Caco-2 (cell line): ENCODE measurements around the gene SAG. TPM values are rescaled to one million over a fixed set of nuclear protein-coding genes. Genes with fewer than 3 reads are reported as not detected.
"Not testable (repeated sequence)": the region's sequence is repeated elsewhere in the genome, so short reads cannot be mapped to it uniquely, and the experiment has no call there.

Source experiments
- BruUV-seq: library from RNA; stranded (reverse); fragments of 400-500 nt; replicated peaks from 2 replicates; lab custom pipeline; 2021; lab: Mats Ljungman, UMichigan
- CTCF ChIA-PET: fragments of 300-600 bp; sonication (Branson Sonifier 250); formaldehyde crosslinking; loops from one replicate; lab custom pipeline; 2022; ENCODE audit warnings: antibody characterized with exemption; lab: Charles Lee
- POLR2A ChIA-PET: fragments of 300-600 bp; sonication (Branson Sonifier 250); formaldehyde crosslinking; loops from one replicate; lab custom pipeline; 2022; ENCODE audit warnings: antibody characterized with exemption; lab: Charles Lee
- DNase-seq, 2 experiments: peaks; one replicate each; pipeline versions ENCODE4 v3.0.0 to v3.0.0-alpha.2; 2020 to 2022
- H3K27me3 ChIP-seq: replicated peaks from 2 replicates; pipeline ENCODE4 v1.6.0; 2011; ENCODE audit warnings: low read length; ENCODE audit not compliant: control insufficient read depth, insufficient read depth
- H3K36me3 ChIP-seq: 2 replicates; pipeline ENCODE4 v1.5.1; 2011; ENCODE audit warnings: low read length; ENCODE audit not compliant: control insufficient read depth, insufficient read depth
- H3K4me1 ChIP-seq: fragments of 250-450 bp; sonication (Bioruptor Pico); 2 replicates; pipeline ENCODE4 v1.5.1; 2020; ENCODE audit warnings: mild to moderate bottlenecking
- H3K4me3 ChIP-seq: 2 replicates; pipeline ENCODE4 v1.5.1; 2011; ENCODE audit warnings: low read depth, mild to moderate bottlenecking, control low read depth, low read length
- H3K9me3 ChIP-seq: fragments of 250-450 bp; sonication (Bioruptor Pico); 2 replicates; pipeline ENCODE4 v1.5.1; 2020; ENCODE audit warnings: mild to moderate bottlenecking, moderate library complexity
- H3K27ac Mint-ChIP-seq: one replicate; pipeline ENCODE4 v1.8.0; 2022; ENCODE audit warnings: mixed read lengths; ENCODE audit not compliant: unreplicated experiment
- H3K27me3 Mint-ChIP-seq: one replicate; pipeline ENCODE4 v1.8.0; 2022; ENCODE audit warnings: mixed read lengths; ENCODE audit not compliant: insufficient read depth, unreplicated experiment
- H3K36me3 Mint-ChIP-seq: one replicate; pipeline ENCODE4 v1.8.0; 2022; ENCODE audit warnings: mild to moderate bottlenecking, mixed read lengths; ENCODE audit not compliant: insufficient read depth, unreplicated experiment
- H3K4me1 Mint-ChIP-seq: one replicate; pipeline ENCODE4 v1.8.0; 2022; ENCODE audit warnings: low read depth, mixed read lengths; ENCODE audit not compliant: unreplicated experiment
- H3K4me3 Mint-ChIP-seq: one replicate; pipeline ENCODE4 v1.8.0; 2022; ENCODE audit warnings: mild to moderate bottlenecking, moderate library complexity, mixed read lengths; ENCODE audit not compliant: unreplicated experiment
- H3K9me3 Mint-ChIP-seq: one replicate; pipeline ENCODE4 v1.8.0; 2022; ENCODE audit warnings: mixed read lengths; ENCODE audit not compliant: unreplicated experiment
- CTCF ChIP-seq, 2 experiments: fragments of 200-600 bp in 1 of 2; IDR thresholded peaks; 1 replicate in 1 of 2; 2 replicates in 1 of 2; pipeline versions ENCODE4 v1.5.1 to v1.8.0; 2011 to 2022; ENCODE audit warnings: antibody characterized with exemption in 1 of 2, control low read depth in 1 of 2, inconsistent platforms in 1 of 2, low read depth in 1 of 2, low read length in 1 of 2, mild to moderate bottlenecking in 1 of 2, moderate library complexity in 1 of 2; ENCODE audit not compliant: insufficient read depth in 1 of 2, severe bottlenecking in 1 of 2, unreplicated experiment in 1 of 2
- intact Hi-C: fragments of 100-400 bp; cut with micrococcal nuclease; formaldehyde crosslinking; loops from one replicate; pipeline ENCODE4 v1.10.0; 2022; ENCODE audit not compliant: unreplicated experiment
- total RNA-seq: library from RNA; stranded (reverse); gene quantifications from 2 replicates; pipeline ENCODE4 v1.2.3, GENCODE V29; 2022

Gene SAG
- total RNA-seq, 1 experiment from 2014 or later, result not detected

DNA sequence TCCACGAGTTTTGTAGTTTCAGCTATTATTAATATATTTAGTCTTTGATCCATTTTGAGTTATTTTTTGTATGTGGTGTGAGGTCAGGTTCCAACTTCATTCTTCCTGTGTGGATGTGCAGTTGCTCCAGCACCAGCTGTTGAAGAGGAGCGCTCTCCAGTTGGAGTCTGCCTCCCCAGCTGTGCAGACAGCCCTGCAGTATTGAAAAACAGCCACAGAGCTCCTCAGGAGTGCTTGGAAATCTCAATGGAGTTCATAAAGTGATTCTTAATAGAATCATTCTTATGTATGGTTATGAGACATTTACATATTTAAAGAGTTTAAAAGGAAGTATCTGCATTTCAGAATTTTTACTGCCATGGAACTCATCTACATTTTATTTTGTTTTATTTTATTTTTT, 64.0 kb downstream of the SAG start:
- Histone ChIP-seq H3K4me1 (no peaks in the 10 kb centered on the region), H3K4me3 (no peak overlapping the region), H3K9me3 (no peaks in the 10 kb centered on the region), H3K27me3 (no peaks in the 10 kb centered on the region), H3K36me3 (no peaks in the 10 kb centered on the region)
- Mint-ChIP-seq H3K36me3 (peaks cover 63% of the 10 kb centered on the region), H3K27ac (no peak overlapping the region), H3K4me3 (no peak overlapping the region), H3K27me3 (no peaks in the 10 kb centered on the region), H3K9me3 (no peaks in the 10 kb centered on the region), H3K4me1 (peaks cover 10% of the 10 kb centered on the region)
- no peak for TF ChIP-seq CTCF (IDR thresholded peaks at IDR 0.05; ENCODE audit: insufficient read depth in 1 of 2, low read depth in 1 of 2, low read length in 1 of 2, severe bottlenecking in 1 of 2, unreplicated experiment in 1 of 2)
- POLR2A ChIA-PET, result no interaction called here
- no TSS peak for BruUV-seq
- intact Hi-C loops, result no loop called here
- CTCF ChIA-PET, result no interaction called here
- no peak for DNase-seq

- Mint-ChIP-seq H3K27ac (no peak overlapping the region), H3K27me3 (no peaks in the 10 kb centered on the region), H3K4me1 (peaks cover 10% of the 10 kb centered on the region), H3K36me3 (peaks cover 64% of the 10 kb centered on the region), H3K4me3 (no peak overlapping the region), H3K9me3 (no peaks in the 10 kb centered on the region)
- TF ChIP-seq CTCF (IDR thresholded peaks at IDR 0.05; ENCODE audit: insufficient read depth in 1 of 2, low read depth in 1 of 2, low read length in 1 of 2, severe bottlenecking in 1 of 2, unreplicated experiment in 1 of 2), result no peak
- H3K4me1 ChIP-seq, result no peaks in the 10 kb centered on the region
- POLR2A ChIA-PET, result no interaction called here
- H3K4me3 ChIP-seq, result no peak overlapping the region
- DNase-seq, result no peak
- H3K27me3 ChIP-seq, result no peaks in the 10 kb centered on the region
- no peaks in the 10 kb centered on the region for H3K9me3 ChIP-seq
- H3K36me3 ChIP-seq, result no peaks in the 10 kb centered on the region
- intact Hi-C loops, result no loop called here
- BruUV-seq, result no TSS peak
- CTCF ChIA-PET, result no interaction called here
Measured at GRCh38 chr2:233372855-233373254, 65.2 kb downstream of the SAG start.

- no peak for DNase-seq
Measured at GRCh38 chr2:233373316-233373715, 65.7 kb downstream of the SAG start.

GRCh38 chr2:233374776-233375175, 67.2 kb downstream of the SAG start:
- H3K9me3 ChIP-seq, POLR2A ChIA-PET, H3K4me1 ChIP-seq, intact Hi-C loops, H3K36me3 ChIP-seq, DNase-seq, H3K4me3 ChIP-seq, H3K27ac Mint-ChIP-seq, H3K4me3 Mint-ChIP-seq, CTCF ChIA-PET, H3K27me3 Mint-ChIP-seq, H3K9me3 Mint-ChIP-seq, BruUV-seq, H3K27me3 ChIP-seq: not testable (repeated sequence)
- H3K4me1 Mint-ChIP-seq, result peaks cover 10% of the 10 kb centered on the region
- peaks cover 51% of the 10 kb centered on the region for H3K36me3 Mint-ChIP-seq

More at GRCh38 chr2:233373316-233373715, 65.7 kb downstream of the SAG start:
- Mint-ChIP-seq H3K27me3 (no peaks in the 10 kb centered on the region), H3K4me3 (no peak overlapping the region), H3K36me3 (peaks cover 60% of the 10 kb centered on the region), H3K27ac (no peak overlapping the region), H3K4me1 (peaks cover 10% of the 10 kb centered on the region), H3K9me3 (no peaks in the 10 kb centered on the region)
- no peak overlapping the region for H3K4me3 ChIP-seq
- no TSS peak for BruUV-seq
- H3K9me3 ChIP-seq, result no peaks in the 10 kb centered on the region
- POLR2A ChIA-PET, result interaction anchor here (0.6 kb wide), 1 partner anchor 49 kb away, joined by 4 read pairs; no protein-coding TSS in a partner anchor
- TF ChIP-seq CTCF (IDR thresholded peaks at IDR 0.05; ENCODE audit: insufficient read depth in 1 of 2, low read depth in 1 of 2, low read length in 1 of 2, severe bottlenecking in 1 of 2, unreplicated experiment in 1 of 2), result no peak
- intact Hi-C loops, result no loop called here
- H3K36me3 ChIP-seq, result no peaks in the 10 kb centered on the region
- CTCF ChIA-PET, result no interaction called here
- H3K4me1 ChIP-seq, result no peaks in the 10 kb centered on the region
- H3K27me3 ChIP-seq, result no peaks in the 10 kb centered on the region
